Erythroblast (primary cell): Measurements from ENCODE around the gene MILR1.
"Not testable (repeated sequence)": the region's sequence is repeated elsewhere in the genome, so short reads cannot be mapped to it uniquely, and the experiment has no call there.

Experiments
- DNase-seq, 2 experiments: peaks; one replicate each; lab custom pipeline; 2025; lab: John Stamatoyannopoulos, UW
- GATA1 ChIP-seq: IDR thresholded peaks from 2 replicates; pipeline ENCODE4 v1.6.1; 2011; ENCODE audit warnings: low read depth, mild to moderate bottlenecking, control low read depth, low read length, moderate library complexity
- POLR2A ChIP-seq: IDR thresholded peaks from 2 replicates; pipeline ENCODE4 v1.6.1; 2011; ENCODE audit warnings: mild to moderate bottlenecking, low read length

The MILR1 gene

GRCh38 chr17:64441772-64442540 is 7.0 kb upstream of the MILR1 start:
- DNase-seq: no peak
- no peak for TF ChIP-seq GATA1
- no peak for TF ChIP-seq POLR2A

GRCh38 chr17:64442541-64442971 is 6.4 kb upstream of the MILR1 start:
- TF ChIP-seq POLR2A (no peak), GATA1 (no peak)
- DNase-seq: no peak

DNA sequence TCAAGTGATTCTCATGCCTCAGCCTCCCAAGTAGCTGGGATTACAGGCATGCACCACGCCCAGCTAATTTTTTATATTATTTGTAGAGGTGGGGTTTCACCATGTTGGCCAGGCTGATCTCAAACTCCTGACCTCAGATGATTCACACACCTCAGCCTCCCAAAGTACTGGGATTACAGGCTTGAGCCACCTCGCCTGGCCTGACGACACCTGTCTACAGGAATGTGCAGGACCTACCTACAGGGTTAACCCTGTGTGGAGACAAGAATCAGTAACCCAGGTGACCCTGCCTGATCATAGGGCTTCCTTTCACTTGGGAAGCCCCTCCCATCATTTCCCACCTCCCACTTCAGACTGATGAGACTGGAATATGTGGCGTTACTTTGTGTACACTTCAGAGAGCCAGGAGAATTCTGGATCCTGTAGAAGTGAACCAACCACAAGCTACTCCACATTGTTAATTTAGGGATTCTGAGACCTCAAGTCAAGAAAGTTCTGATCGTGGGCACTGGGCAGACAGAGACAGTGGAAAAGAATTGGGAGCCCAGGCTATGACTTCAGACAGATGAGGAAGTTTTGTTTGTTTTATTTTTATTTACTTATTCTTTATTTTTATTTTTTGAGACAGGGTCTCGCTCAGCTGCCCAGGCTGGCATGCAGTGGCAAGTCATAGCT is 5.7 kb upstream of the MILR1 start:
- TF ChIP-seq POLR2A (no peak), GATA1 (no peak)
- DNase-seq: no peak

DNA sequence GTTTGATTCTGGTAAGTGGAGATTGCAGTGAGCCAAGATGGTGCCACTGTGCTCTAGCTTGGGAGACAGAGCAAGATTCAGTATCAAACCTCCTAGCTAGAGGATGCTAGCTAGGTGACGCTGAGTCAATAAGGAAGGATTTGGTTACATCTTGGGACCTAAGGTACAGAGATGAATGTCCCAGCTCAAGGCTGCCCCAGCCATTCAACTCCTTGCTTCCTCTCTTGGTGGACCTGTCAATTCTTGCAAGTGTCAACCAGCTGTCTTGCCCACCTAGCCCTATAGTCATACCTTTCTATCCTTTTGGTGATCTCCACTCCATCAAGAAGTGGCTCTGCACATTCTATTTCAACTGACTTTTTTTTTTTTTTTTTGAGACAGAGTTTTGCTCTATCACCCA is 1.4 kb upstream of the MILR1 start:
- DNase-seq: no peak
- no peak for TF ChIP-seq POLR2A
- no peak for TF ChIP-seq GATA1

- no peak for TF ChIP-seq GATA1
- no peak for TF ChIP-seq POLR2A
- DNase-seq: no peak
Observed at GRCh38 chr17:64449545-64449944, 630 bp downstream of the MILR1 start.

GRCh38 chr17:64455993-64456885 is 7.3 kb downstream of the MILR1 start:
- no peak for DNase-seq
- TF ChIP-seq GATA1: no peak
- no peak for TF ChIP-seq POLR2A

DNA sequence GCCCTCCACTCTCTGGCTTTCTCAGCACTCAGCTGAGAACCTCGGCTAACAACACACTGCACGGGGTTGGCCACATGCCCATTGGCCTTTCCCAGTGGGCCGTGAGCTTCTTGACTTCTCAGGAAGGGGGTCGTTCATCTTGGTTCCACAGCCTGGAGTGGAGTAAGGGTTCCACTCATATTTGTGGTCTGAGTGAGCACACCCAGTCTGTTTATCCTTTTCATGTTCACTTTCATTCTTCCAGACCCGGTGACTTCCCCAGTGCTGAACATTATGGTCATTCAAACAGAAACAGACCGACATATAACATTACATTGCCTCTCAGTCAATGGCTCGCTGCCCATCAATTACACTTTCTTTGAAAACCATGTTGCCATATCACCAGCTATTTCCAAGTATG is 8.2 kb downstream of the MILR1 start:
- TF ChIP-seq GATA1 (no peak), POLR2A (no peak)

DNA sequence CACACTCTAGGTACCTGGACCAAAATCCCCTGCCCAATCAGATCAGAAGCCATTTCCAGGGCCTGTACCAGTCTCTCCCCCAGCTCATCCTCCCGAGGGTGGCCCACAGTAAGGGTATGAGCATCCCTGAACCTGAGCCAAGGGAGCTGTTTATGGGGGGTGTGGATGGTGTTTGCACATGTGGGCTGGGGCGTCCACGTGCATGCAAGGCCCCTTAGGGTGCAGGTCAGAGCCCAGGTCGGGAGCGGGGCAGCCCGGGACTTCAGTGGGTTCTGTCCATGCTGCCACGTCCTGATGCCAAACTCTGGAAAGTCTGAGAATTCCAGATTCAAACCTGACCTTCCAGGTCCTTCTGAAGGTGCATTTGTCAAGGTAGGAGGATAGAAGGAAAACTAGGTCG is 9.8 kb downstream of the MILR1 start:
- TF ChIP-seq GATA1 (no peak), POLR2A (no peak)
- no peak for DNase-seq

More for the DNA sequence above, 8.2 kb downstream of the MILR1 start:
- DNase-seq: no peak

DNA sequence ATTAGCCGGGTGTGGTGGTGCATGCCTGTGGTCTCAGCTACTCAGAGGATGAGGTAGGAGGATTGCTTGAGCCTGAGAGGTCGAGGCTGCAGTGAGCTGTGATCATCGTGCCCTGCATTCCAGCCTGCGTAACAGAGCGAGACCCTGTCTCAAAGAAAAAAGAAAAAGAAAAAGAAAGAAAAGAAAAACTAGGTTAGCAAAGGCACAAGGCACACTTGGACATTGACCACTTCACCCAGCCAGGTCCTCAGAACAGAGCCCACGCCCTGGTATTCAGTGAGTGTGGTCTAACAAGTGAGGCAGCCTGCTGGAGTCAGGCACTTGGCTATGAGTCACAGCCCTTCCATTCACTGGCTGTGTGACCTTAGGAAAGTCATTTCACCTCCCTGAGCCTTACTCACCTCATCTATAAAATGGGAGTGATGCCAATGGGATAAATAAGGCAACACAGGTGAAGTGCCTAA is 10.4 kb downstream of the MILR1 start:
- TF ChIP-seq POLR2A: no peak
- TF ChIP-seq GATA1: no peak
- no peak for DNase-seq

DNA sequence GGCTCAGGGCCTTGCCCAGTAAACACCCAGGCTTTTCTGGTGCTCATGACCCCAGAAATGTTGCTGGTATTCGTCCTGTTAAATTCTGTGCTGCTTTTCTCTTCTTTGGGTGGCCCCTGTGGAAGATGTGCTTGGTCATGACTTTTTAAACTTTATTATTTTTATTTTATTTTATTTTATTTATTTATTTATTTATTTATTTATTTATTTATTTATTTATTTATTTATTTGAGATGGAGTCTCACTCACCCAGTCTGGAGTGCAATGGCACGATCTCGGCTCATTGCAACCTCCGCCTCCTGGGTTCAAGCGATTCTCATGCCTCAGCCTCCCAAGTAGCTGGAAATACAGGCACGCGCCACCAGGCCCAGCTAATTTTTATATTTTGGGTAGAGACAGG is 10.9 kb downstream of the MILR1 start:
- DNase-seq: not testable (repeated sequence)

GRCh38 chr17:64460955-64461354 is 12.0 kb downstream of the MILR1 start:
- TF ChIP-seq POLR2A: no peak
- no peak for TF ChIP-seq GATA1
- no peak for DNase-seq

- TF ChIP-seq GATA1 (no peak), POLR2A (no peak)
- DNase-seq: no peak
Observed at GRCh38 chr17:64461788-64462187, 12.9 kb downstream of the MILR1 start.

DNA sequence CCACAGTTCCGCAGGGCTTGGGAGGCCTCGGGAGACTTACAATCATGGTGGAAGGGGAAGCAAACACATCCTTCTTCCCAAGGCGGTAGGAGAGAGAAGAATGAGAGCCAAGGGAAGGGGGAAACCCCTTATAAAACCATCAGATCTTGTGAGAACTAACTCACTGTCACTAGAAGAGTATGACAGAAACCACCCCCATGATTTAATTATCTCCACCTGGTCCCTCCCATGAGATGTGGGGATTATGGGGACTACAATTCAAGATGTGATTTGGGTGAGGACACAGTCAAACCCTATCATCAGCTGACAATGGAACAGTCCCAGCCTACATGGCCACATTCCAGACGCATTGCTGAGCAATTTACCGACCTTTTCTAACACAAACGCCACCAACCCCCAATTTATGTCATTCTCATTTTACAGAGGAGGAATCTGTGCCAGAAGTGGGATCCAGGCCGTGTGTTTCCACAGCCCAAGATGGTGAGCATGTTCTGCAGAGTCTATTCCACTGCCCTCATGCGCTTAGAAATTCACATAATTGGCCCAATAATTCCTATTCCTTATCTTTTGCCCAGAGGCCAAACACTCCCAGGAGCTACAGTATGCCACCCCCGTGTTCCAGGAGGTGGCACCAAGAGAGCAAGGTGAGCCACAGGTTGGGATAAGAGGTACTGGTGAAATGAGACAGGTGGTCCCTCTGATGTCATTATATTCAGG is 17.3 kb downstream of the MILR1 start:
- no peak for DNase-seq

DNA sequence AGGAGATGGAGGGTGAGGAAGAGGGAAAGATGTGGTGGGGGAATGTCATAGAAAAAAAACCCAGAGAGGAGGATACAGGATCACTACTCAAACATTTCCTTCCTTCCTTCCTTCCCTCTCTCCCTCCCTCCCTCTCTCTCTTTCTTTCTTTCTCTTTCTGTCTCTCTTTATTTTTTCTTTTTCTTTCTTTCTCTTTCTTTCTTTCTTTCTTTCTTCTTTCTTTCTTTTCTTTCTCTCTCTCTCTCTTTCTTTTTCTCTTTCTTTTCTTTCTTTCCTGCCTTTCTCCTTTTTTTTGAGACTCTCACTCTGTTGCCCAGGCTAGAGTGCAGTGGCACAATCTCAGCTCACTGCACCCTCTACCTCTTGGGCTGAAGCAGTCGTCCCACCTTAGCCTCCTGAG is 17.9 kb downstream of the MILR1 start:
- DNase-seq: not testable (repeated sequence)

More for the DNA sequence above, 17.3 kb downstream of the MILR1 start:
- TF ChIP-seq POLR2A (no peak), GATA1 (no peak)
